Neural progenitor cell (in vitro differentiated cells): ENCODE results near the gene NT5DC1.

Experiments
- CTCF ChIP-seq: fragments of 200-600 bp; sonication (generic); IDR thresholded peaks from 2 replicates; pipeline ENCODE4 v1.5.1; 2017; ENCODE audit warnings: antibody characterized with exemption, mild to moderate bottlenecking
- EZH2phosphoT487 ChIP-seq: fragments of 200-600 bp; sonication (generic); IDR thresholded peaks from 2 replicates; pipeline ENCODE4 v1.6.1; 2017; ENCODE audit warnings: antibody characterized with exemption

GRCh38 chr6:116247285-116247684 lies 146.6 kb downstream of the NT5DC1 start:
- TF ChIP-seq CTCF (no peak), EZH2phosphoT487 (no peak)
